ENCODE measurements around the gene LYSMD2. TPM values are rescaled to one million over a fixed set of nuclear protein-coding genes. Genes with fewer than 3 reads are reported as not detected.

Gene LYSMD2
- total and polyA plus RNA-seq, 2 experiments from 2014 or later: 5.4 to 5.9 TPM

DNA sequence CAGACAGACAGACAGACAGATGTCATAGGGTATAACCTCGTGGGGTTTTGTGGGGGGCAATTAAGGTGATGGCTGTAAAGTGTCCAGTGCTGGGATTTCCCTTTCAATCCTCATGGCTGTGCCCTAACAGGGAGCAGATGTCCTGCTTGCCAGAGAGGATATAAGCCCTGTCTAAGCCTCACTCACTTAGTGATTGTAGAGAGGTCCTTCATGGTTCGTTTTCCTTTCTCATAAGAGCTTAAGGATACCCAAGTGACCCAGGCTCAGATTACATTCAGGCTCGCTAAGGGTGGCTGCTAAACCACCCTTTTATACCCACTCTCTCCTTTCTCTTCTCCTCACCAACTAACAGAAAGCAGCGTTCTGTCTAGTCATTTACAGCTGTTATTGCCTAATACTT lies 19.2 kb downstream of the LYSMD2 start (continued):
- TF ChIP-seq, protein P1, sequence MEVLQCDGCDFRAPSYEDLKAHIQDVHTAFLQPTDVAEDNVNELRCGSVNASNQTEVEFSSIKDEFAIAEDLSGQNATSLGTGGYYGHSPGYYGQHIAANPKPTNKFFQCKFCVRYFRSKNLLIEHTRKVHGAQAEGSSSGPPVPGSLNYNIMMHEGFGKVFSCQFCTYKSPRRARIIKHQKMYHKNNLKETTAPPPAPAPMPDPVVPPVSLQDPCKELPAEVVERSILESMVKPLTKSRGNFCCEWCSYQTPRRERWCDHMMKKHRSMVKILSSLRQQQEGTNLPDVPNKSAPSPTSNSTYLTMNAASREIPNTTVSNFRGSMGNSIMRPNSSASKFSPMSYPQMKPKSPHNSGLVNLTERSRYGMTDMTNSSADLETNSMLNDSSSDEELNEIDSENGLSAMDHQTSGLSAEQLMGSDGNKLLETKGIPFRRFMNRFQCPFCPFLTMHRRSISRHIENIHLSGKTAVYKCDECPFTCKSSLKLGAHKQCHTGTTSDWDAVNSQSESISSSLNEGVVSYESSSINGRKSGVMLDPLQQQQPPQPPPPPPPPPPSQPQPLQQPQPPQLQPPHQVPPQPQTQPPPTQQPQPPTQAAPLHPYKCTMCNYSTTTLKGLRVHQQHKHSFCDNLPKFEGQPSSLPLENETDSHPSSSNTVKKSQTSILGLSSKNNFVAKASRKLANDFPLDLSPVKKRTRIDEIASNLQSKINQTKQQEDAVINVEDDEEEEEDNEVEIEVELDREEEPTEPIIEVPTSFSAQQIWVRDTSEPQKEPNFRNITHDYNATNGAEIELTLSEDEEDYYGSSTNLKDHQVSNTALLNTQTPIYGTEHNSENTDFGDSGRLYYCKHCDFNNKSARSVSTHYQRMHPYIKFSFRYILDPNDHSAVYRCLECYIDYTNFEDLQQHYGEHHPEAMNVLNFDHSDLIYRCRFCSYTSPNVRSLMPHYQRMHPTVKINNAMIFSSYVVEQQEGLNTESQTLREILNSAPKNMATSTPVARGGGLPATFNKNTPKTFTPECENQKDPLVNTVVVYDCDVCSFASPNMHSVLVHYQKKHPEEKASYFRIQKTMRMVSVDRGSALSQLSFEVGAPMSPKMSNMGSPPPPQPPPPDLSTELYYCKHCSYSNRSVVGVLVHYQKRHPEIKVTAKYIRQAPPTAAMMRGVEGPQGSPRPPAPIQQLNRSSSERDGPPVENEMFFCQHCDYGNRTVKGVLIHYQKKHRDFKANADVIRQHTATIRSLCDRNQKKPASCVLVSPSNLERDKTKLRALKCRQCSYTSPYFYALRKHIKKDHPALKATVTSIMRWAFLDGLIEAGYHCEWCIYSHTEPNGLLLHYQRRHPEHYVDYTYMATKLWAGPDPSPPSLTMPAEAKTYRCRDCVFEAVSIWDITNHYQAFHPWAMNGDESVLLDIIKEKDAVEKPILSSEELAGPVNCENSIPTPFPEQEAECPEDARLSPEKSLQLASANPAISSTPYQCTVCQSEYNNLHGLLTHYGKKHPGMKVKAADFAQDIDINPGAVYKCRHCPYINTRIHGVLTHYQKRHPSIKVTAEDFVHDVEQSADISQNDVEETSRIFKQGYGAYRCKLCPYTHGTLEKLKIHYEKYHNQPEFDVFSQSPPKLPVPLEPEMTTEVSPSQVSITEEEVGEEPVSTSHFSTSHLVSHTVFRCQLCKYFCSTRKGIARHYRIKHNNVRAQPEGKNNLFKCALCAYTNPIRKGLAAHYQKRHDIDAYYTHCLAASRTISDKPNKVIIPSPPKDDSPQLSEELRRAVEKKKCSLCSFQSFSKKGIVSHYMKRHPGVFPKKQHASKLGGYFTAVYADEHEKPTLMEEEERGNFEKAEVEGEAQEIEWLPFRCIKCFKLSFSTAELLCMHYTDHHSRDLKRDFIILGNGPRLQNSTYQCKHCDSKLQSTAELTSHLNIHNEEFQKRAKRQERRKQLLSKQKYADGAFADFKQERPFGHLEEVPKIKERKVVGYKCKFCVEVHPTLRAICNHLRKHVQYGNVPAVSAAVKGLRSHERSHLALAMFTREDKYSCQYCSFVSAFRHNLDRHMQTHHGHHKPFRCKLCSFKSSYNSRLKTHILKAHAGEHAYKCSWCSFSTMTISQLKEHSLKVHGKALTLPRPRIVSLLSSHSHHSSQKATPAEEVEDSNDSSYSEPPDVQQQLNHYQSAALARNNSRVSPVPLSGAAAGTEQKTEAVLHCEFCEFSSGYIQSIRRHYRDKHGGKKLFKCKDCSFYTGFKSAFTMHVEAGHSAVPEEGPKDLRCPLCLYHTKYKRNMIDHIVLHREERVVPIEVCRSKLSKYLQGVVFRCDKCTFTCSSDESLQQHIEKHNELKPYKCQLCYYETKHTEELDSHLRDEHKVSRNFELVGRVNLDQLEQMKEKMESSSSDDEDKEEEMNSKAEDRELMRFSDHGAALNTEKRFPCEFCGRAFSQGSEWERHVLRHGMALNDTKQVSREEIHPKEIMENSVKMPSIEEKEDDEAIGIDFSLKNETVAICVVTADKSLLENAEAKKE (CRISPR knock-in tag; IDR thresholded peaks at IDR 0.05): no peak
- no peak for TF ChIP-seq POLR2AphosphoS5 (IDR thresholded peaks at IDR 0.05; ENCODE audit: low read depth)

DNA sequence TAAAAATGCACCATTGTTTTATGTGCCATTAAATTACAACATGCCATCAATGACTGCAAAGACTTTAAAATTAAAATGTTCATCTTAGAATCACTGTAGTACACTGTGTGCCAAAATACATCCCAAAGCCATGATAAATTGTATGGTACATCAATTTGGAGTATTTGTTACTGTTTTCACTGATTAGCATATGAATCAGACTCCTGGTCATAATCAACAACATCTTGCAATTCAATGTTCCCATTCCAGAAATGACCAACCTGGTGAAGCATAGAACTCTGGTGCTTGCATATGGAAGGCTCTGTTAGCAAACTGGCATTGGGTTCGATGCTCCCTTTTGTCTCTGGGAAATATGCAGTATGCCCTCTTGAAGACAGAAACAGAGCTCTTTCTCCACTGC lies 22.5 kb downstream of the LYSMD2 start:
- H3K4me3 Mint-ChIP-seq: no peak overlapping the region
- peaks cover 30% of the 10 kb centered on the region for H3K36me3 Mint-ChIP-seq (ENCODE audit: low read depth)
- no peak overlapping the region for H3K4me2 ChIP-seq
- no peaks in the 10 kb centered on the region for H3K79me2 ChIP-seq (replicated peaks; ENCODE audit: insufficient read depth)
- H2AFZ ChIP-seq: no peak overlapping the region
- ATAC-seq (no peak), DNase-seq (ENCODE audit: low spot score) (no peak)
- peaks cover 7% of the 10 kb centered on the region; the same call in 2 of the 3 replicates for H3K4me1 Mint-ChIP-seq
- no peaks in the 10 kb centered on the region for H3K9me3 Mint-ChIP-seq
- no peak overlapping the region for H3K27ac Mint-ChIP-seq
- no peaks in the 10 kb centered on the region for H3K4me1 ChIP-seq (ENCODE audit: insufficient read depth)
- no peaks in the 10 kb centered on the region for H3K9me2 ChIP-seq (ENCODE audit: insufficient read depth)
- no peaks in the 10 kb centered on the region for H4K20me1 ChIP-seq (replicated peaks; ENCODE audit: insufficient read depth)
- no peaks in the 10 kb centered on the region for H3F3A ChIP-seq (replicated peaks; ENCODE audit: low read depth)
- H3K27me3 ChIP-seq (ENCODE audit: insufficient read depth): no peaks in the 10 kb centered on the region
- H3K27ac ChIP-seq (ENCODE audit: low read depth): no peak overlapping the region
- peaks cover 2% of the 10 kb centered on the region for H3K27me3 Mint-ChIP-seq (ENCODE audit: insufficient read depth, low read depth, poor library complexity)
- no peak overlapping the region for H3K4me3 ChIP-seq
- H3K36me3 ChIP-seq (ENCODE audit: insufficient read depth): no peaks in the 10 kb centered on the region
- TF ChIP-seq EZH2phosphoT487 (IDR thresholded peaks at IDR 0.05; ENCODE audit: unreplicated experiment) (no peak), EZH2 (IDR thresholded peaks at IDR 0.05; ENCODE audit: low read depth, unreplicated experiment) (no peak), POLR2AphosphoS5 (IDR thresholded peaks at IDR 0.05; ENCODE audit: low read depth) (no peak), STAT1 (IDR thresholded peaks at IDR 0.05; ENCODE audit: unreplicated experiment) (no peak)
- TF ChIP-seq, protein P2, sequence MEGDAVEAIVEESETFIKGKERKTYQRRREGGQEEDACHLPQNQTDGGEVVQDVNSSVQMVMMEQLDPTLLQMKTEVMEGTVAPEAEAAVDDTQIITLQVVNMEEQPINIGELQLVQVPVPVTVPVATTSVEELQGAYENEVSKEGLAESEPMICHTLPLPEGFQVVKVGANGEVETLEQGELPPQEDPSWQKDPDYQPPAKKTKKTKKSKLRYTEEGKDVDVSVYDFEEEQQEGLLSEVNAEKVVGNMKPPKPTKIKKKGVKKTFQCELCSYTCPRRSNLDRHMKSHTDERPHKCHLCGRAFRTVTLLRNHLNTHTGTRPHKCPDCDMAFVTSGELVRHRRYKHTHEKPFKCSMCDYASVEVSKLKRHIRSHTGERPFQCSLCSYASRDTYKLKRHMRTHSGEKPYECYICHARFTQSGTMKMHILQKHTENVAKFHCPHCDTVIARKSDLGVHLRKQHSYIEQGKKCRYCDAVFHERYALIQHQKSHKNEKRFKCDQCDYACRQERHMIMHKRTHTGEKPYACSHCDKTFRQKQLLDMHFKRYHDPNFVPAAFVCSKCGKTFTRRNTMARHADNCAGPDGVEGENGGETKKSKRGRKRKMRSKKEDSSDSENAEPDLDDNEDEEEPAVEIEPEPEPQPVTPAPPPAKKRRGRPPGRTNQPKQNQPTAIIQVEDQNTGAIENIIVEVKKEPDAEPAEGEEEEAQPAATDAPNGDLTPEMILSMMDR (conservative IDR thresholded peaks at IDR 0.05; ENCODE audit: low read depth in 2 of 2): no peak
- TF ChIP-seq, protein P1 (CRISPR knock-in tag; IDR thresholded peaks at IDR 0.05): no peak
